ENCODE data around the gene NXPH2. TPM values are rescaled to one million over a fixed set of nuclear protein-coding genes. Genes with fewer than 3 reads are reported as not detected.
"Not testable (repeated sequence)": the region's sequence is repeated elsewhere in the genome, so short reads cannot be mapped to it uniquely, and the experiment has no call there.

NXPH2 gene
- total RNA-seq, 1 experiment from 2014 or later = 0.14 TPM

- no peak for DNase-seq (ENCODE audit: low read depth)
Observed at GRCh38 chr2:138760676-138761075, 19.5 kb downstream of the NXPH2 start.

GRCh38 chr2:138757384-138757783 is 22.8 kb downstream of the NXPH2 start:
- no peak for DNase-seq (ENCODE audit: low read depth)

GRCh38 chr2:138752197-138752956 is 27.8 kb downstream of the NXPH2 start:
- DNase-seq (ENCODE audit: low read depth) = no peak

GRCh38 chr2:138744713-138745112 is 35.5 kb downstream of the NXPH2 start:
- no peak for DNase-seq (ENCODE audit: low read depth)

- DNase-seq (ENCODE audit: low read depth) = no peak
Observed at GRCh38 chr2:138742441-138743057, 37.6 kb downstream of the NXPH2 start.

GRCh38 chr2:138741851-138742250 is 38.3 kb downstream of the NXPH2 start:
- DNase-seq (ENCODE audit: low read depth) = no peak

- DNase-seq (ENCODE audit: low read depth) = not testable (repeated sequence)
Observed at GRCh38 chr2:138737009-138737554, 43.1 kb downstream of the NXPH2 start.

GRCh38 chr2:138732651-138733050 is 47.5 kb downstream of the NXPH2 start:
- no peak for DNase-seq (ENCODE audit: low read depth)

- DNase-seq (ENCODE audit: low read depth) = no peak
Observed at GRCh38 chr2:138730497-138731030, 49.6 kb downstream of the NXPH2 start.

GRCh38 chr2:138727956-138728355 is 52.2 kb downstream of the NXPH2 start:
- DNase-seq (ENCODE audit: low read depth) = no peak

- DNase-seq (ENCODE audit: low read depth) = no peak
Observed at GRCh38 chr2:138726681-138727080, 53.5 kb downstream of the NXPH2 start.

- no peak for DNase-seq (ENCODE audit: low read depth)
Observed at GRCh38 chr2:138724729-138725459, 55.3 kb downstream of the NXPH2 start.

GRCh38 chr2:138724327-138724726 is 55.9 kb downstream of the NXPH2 start:
- DNase-seq (ENCODE audit: low read depth) = no peak

GRCh38 chr2:138723196-138723987 is 56.8 kb downstream of the NXPH2 start:
- no peak for DNase-seq (ENCODE audit: low read depth)

- peak; percentile 36 for DNase-seq (ENCODE audit: low read depth)
Observed at GRCh38 chr2:138722316-138722715, 57.9 kb downstream of the NXPH2 start.

GRCh38 chr2:138720035-138720838 is 60.0 kb downstream of the NXPH2 start:
- no peak for DNase-seq (ENCODE audit: low read depth)

GRCh38 chr2:138718405-138718804 is 61.8 kb downstream of the NXPH2 start:
- DNase-seq (ENCODE audit: low read depth) = no peak

GRCh38 chr2:138716183-138716582 is 64.0 kb downstream of the NXPH2 start:
- DNase-seq (ENCODE audit: low read depth) = peak; percentile 41

GRCh38 chr2:138713504-138713903 is 66.7 kb downstream of the NXPH2 start:
- no peak for DNase-seq (ENCODE audit: low read depth)

GRCh38 chr2:138713069-138713496 is 67.1 kb downstream of the NXPH2 start:
- no peak for DNase-seq (ENCODE audit: low read depth)

Data from HT1080 (cell line).